H9 (cell line): ENCODE results near the gene LMO1. TPM values are rescaled to one million over a fixed set of nuclear protein-coding genes. Genes with fewer than 3 reads are reported as not detected.

Source experiments
- DNase-seq: peaks from one replicate; pipeline ENCODE4 v3.0.0-alpha.2; 2017
- H2AFZ ChIP-seq: one replicate; pipeline ENCODE4 v1.6.1; 2013; ENCODE audit warnings: mild to moderate bottlenecking, low read length, control low read depth, moderate library complexity
- H2AK5ac ChIP-seq: 2 replicates; pipeline ENCODE4 v1.6.1; 2013; ENCODE audit warnings: low read length, control low read depth, mixed read lengths; ENCODE audit not compliant: insufficient read length
- H2BK120ac ChIP-seq: one replicate; pipeline ENCODE4 v1.6.1; 2013; ENCODE audit warnings: low read depth, mild to moderate bottlenecking, low read length, control low read depth, inconsistent platforms; ENCODE audit not compliant: poor library complexity, severe bottlenecking
- H2BK12ac ChIP-seq: 2 replicates; pipeline ENCODE4 v1.6.1; 2013; ENCODE audit warnings: low read length, control low read depth, mixed read lengths, low read depth; ENCODE audit not compliant: insufficient read length
- H2BK15ac ChIP-seq: 2 replicates; pipeline ENCODE4 v1.6.1; 2013; ENCODE audit warnings: low read depth, low read length, control low read depth
- H2BK20ac ChIP-seq: one replicate; pipeline ENCODE4 v1.6.1; 2013; ENCODE audit warnings: low read depth, mild to moderate bottlenecking, low read length, control low read depth, inconsistent platforms; ENCODE audit not compliant: poor library complexity, severe bottlenecking
- H2BK5ac ChIP-seq: 2 replicates; pipeline ENCODE4 v1.6.1; 2013; ENCODE audit warnings: low read length, control low read depth, mixed read lengths; ENCODE audit not compliant: insufficient read length
- H3K14ac ChIP-seq: 2 replicates; pipeline ENCODE4 v1.6.1; 2013; ENCODE audit warnings: low read length, control low read depth; ENCODE audit not compliant: insufficient read depth
- H3K18ac ChIP-seq: 2 replicates; pipeline ENCODE4 v1.6.1; 2013; ENCODE audit warnings: low read depth, mild to moderate bottlenecking, mixed read lengths, low read length, control low read depth; ENCODE audit not compliant: insufficient read length
- H3K23ac ChIP-seq: 2 replicates; pipeline ENCODE4 v1.6.1; 2013; ENCODE audit warnings: low read length, control low read depth, mixed read lengths, low read depth; ENCODE audit not compliant: insufficient read length
- H3K23me2 ChIP-seq: 2 replicates; pipeline ENCODE4 v1.6.1; 2013; ENCODE audit warnings: low read depth, mild to moderate bottlenecking, mixed read lengths, low read length, control low read depth; ENCODE audit not compliant: insufficient read length, poor library complexity, severe bottlenecking
- H3K27ac ChIP-seq: 2 replicates; pipeline ENCODE4 v1.5.1; 2013; ENCODE audit warnings: low read length, control low read depth, mixed read lengths, low read depth; ENCODE audit not compliant: insufficient read length
- H3K27me3 ChIP-seq: 2 replicates; pipeline ENCODE4 v1.6.1; 2013; ENCODE audit warnings: low read length, control low read depth, inconsistent platforms; ENCODE audit not compliant: insufficient read depth
- H3K4ac ChIP-seq: 2 replicates; pipeline ENCODE4 v1.6.1; 2013; ENCODE audit warnings: low read depth, mild to moderate bottlenecking, control low read depth, inconsistent platforms, low read length, moderate library complexity
- H3K4me1 ChIP-seq: 2 replicates; pipeline ENCODE4 v1.6.1; 2013; ENCODE audit warnings: low read length, control low read depth, inconsistent platforms; ENCODE audit not compliant: insufficient read depth
- H3K4me2 ChIP-seq: 2 replicates; pipeline ENCODE4 v1.6.1; 2013; ENCODE audit warnings: low read length, control low read depth, mixed read lengths; ENCODE audit not compliant: insufficient read length, insufficient read depth
- H3K56ac ChIP-seq: 2 replicates; pipeline ENCODE4 v1.6.1; 2013; ENCODE audit warnings: low read depth, mild to moderate bottlenecking, mixed read lengths, low read length, control low read depth; ENCODE audit not compliant: insufficient read length
- H3K79me1 ChIP-seq: 2 replicates; pipeline ENCODE4 v1.6.1; 2013; ENCODE audit warnings: low read depth, mild to moderate bottlenecking, moderate library complexity, low read length, control low read depth, inconsistent platforms; ENCODE audit not compliant: insufficient read depth, poor library complexity, severe bottlenecking
- H3K79me2 ChIP-seq: 2 replicates; pipeline ENCODE4 v1.6.1; 2013; ENCODE audit warnings: low read length, control low read depth, inconsistent platforms; ENCODE audit not compliant: insufficient read depth
- H3K9ac ChIP-seq: 2 replicates; pipeline ENCODE4 v1.6.1; 2013; ENCODE audit warnings: low read length, control low read depth, mixed read lengths; ENCODE audit not compliant: insufficient read length; ENCODE audit errors: extremely low read depth
- H3K9me3 ChIP-seq: one replicate; pipeline ENCODE4 v1.6.1; 2013; ENCODE audit warnings: low read depth, low read length, inconsistent platforms; ENCODE audit not compliant: control insufficient read depth
- H3T11ph ChIP-seq: one replicate; pipeline ENCODE4 v1.6.1; 2013; ENCODE audit warnings: mild to moderate bottlenecking, low read length, control low read depth, inconsistent platforms
- H4K20me1 ChIP-seq: one replicate; pipeline ENCODE4 v1.6.1; 2013; ENCODE audit not compliant: control insufficient read depth, insufficient read length, insufficient read depth
- H4K5ac ChIP-seq: 2 replicates; pipeline ENCODE4 v1.6.1; 2013; ENCODE audit warnings: low read depth, mild to moderate bottlenecking, mixed read lengths, low read length, control low read depth; ENCODE audit not compliant: insufficient read length
- H4K8ac ChIP-seq: replicated peaks from 2 replicates; pipeline ENCODE4 v1.6.1; 2013; ENCODE audit warnings: low read length, control low read depth, mixed read lengths, low read depth; ENCODE audit not compliant: insufficient read length
- H4K91ac ChIP-seq: 2 replicates; pipeline ENCODE4 v1.6.1; 2013; ENCODE audit warnings: low read depth, mild to moderate bottlenecking, moderate library complexity, mixed read lengths, low read length, control low read depth; ENCODE audit not compliant: insufficient read length
- H3K27ac Mint-ChIP-seq, 3 experiments: 2 replicates in 2 of 3; 3 replicates in 1 of 3; pipeline ENCODE4 v1.8.0; 2020 to 2021; ENCODE audit warnings: mixed read lengths in 3 of 3, mild to moderate bottlenecking in 1 of 3, moderate library complexity in 1 of 3
- H3K27me3 Mint-ChIP-seq: 2 replicates; pipeline ENCODE4 v1.8.0; 2021; ENCODE audit warnings: low read depth, mild to moderate bottlenecking, moderate library complexity, mixed read lengths
- H3K36me3 Mint-ChIP-seq, 3 experiments: 2 replicates in 2 of 3; 3 replicates in 1 of 3; pipeline ENCODE4 v1.8.0; 2020 to 2021; ENCODE audit warnings: low read depth in 3 of 3, mixed read lengths in 3 of 3; ENCODE audit not compliant: insufficient read depth in 1 of 3
- H3K4me1 Mint-ChIP-seq, 2 experiments: 2 replicates each; pipeline ENCODE4 v1.8.0; 2020; ENCODE audit warnings: mixed read lengths in 2 of 2
- H3K4me3 Mint-ChIP-seq, 2 experiments: 2 replicates in 1 of 2; 3 replicates in 1 of 2; pipeline ENCODE4 v1.8.0; 2020 to 2021; ENCODE audit warnings: mild to moderate bottlenecking in 2 of 2, mixed read lengths in 2 of 2, moderate library complexity in 1 of 2
- H3K9me3 Mint-ChIP-seq, 2 experiments: 2 replicates in 1 of 2; 3 replicates in 1 of 2; pipeline ENCODE4 v1.8.0; 2020; ENCODE audit warnings: mild to moderate bottlenecking in 2 of 2, mixed read lengths in 2 of 2, moderate library complexity in 1 of 2
- CTCF ChIP-seq: fragments of 200-600 bp; sonication (generic); conservative IDR thresholded peaks from 3 replicates; pipeline ENCODE4 v1.8.0; 2021; ENCODE audit warnings: antibody characterized with exemption, mild to moderate bottlenecking
- WGBS: extraction: QIAGEN DNeasy Blood & Tissue Kit; methylation state at CpG from one replicate; pipeline ENCODE4 v1.1.7; 2013; ENCODE audit warnings: missing lambda C conversion rate, low lambda C conversion rate, mixed read lengths; ENCODE audit not compliant: insufficient read length; ENCODE audit errors: extremely low coverage; 5-methylcytosine and 5-hydroxymethylcytosine counted together
- total RNA-seq: library from RNA; stranded (reverse); gene quantifications from 2 replicates; pipeline ENCODE4 v1.2.1, GENCODE V29; 2021

Gene LMO1
- total RNA-seq, 1 experiment from 2014 or later, result 0.50 TPM

- Mint-ChIP-seq H3K4me1 (peaks cover 16 to 18% of the 10 kb centered on the region in 2 experiments), H3K36me3 (no peaks in the 10 kb centered on the region), H3K9me3 (no peaks in the 10 kb centered on the region), H3K27me3 (peaks cover 8% of the 10 kb centered on the region), H3K4me3 (no peak overlapping the region), H3K27ac (no peak overlapping the region)
- Histone ChIP-seq H2BK15ac (no peak overlapping the region), H3K23ac (no peak overlapping the region), H3K4ac (no peak overlapping the region), H3K9ac (no peak overlapping the region), H3K4me1 (no peaks in the 10 kb centered on the region), H2BK12ac (no peak overlapping the region), H4K5ac (no peak overlapping the region), H2BK120ac (no peak overlapping the region), H2AK5ac (no peak overlapping the region), H4K8ac (no peak overlapping the region), H2AFZ (no peak overlapping the region), H2BK20ac (no peak overlapping the region), H4K20me1 (no peaks in the 10 kb centered on the region), H3K18ac (no peak overlapping the region), H3K79me2 (no peaks in the 10 kb centered on the region), H3T11ph (no peak overlapping the region), H3K23me2 (no peaks in the 10 kb centered on the region), H3K4me2 (no peak overlapping the region), H3K56ac (no peak overlapping the region), H4K91ac (no peak overlapping the region), H3K79me1 (no peaks in the 10 kb centered on the region), H3K27ac (no peak overlapping the region), H2BK5ac (no peak overlapping the region), H3K9me3 (no peaks in the 10 kb centered on the region), H3K14ac (no peak overlapping the region), H3K27me3 (no peaks in the 10 kb centered on the region)
- TF ChIP-seq CTCF, result no peak
- WGBS, result no CpG with 5 or more reads among the region's 8 CpGs
- DNase-seq, result peak; percentile 12
Observed at GRCh38 chr11:8205566-8205965, 58.1 kb downstream of the LMO1 start.
